ENCODE results near the gene PEX10.

Gene PEX10

DNA sequence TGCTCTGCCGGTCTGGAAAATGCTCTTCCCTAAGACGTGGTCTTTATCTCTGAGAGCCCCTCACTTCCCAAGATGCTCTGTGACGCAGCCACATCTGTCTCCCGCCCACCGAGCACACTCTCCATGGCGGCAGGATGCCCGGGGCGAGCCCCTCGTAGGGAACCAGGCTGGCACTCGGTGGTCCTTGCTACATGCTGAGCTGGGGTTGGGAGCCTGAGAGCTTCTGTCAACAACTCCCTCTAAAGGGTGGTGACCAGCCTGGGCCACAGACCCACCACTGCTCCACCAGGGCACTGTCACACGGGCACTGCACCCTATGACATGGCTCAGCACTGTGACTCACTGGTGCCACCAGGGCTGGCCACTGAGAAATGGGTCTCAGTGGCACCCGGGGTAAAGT, 2.6 kb downstream of the PEX10 start:
- Histone ChIP-seq H3K9ac (ENCODE audit: low read length) (no peak overlapping the region), H3K27ac (ENCODE audit: low read depth, low read length) (no peak overlapping the region), H3K36me3 (ENCODE audit: insufficient read depth, low read length) (peaks cover 28% of the 10 kb centered on the region), H3K9me3 (ENCODE audit: low read length) (no peaks in the 10 kb centered on the region), H3K4me1 (ENCODE audit: insufficient read depth, low read length) (peaks cover 23% of the 10 kb centered on the region), H3K27me3 (ENCODE audit: control insufficient read depth in 1 of 2, insufficient read depth in 2 of 2, low read length in 2 of 2) (no peaks in the 10 kb centered on the region), H3K4me3 (ENCODE audit: low read depth in 1 of 2, low read length in 2 of 2) (no peak overlapping the region)

DNA sequence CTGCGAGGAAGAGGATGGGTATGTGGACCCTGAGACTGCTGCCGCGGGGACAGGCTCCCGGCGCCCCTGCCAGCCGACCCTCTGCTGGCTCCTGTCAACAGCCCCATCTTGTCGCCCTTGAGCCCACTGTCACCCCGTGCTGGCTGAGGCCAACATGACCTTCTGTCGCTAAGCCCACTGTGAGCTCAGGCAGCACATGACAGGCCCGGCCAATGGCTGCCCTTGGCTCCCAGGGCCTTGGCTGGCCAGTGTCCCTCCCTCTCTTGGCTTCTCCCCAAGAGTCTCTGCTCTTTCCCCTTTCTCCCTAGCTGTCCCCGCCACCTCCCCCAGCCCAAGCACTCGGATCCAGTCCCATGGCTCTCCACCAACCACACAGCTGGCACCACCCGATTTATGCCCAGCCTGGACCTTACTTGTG, 3.5 kb downstream of the PEX10 start:
- Histone ChIP-seq H3K9me3 (ENCODE audit: low read length) (no peaks in the 10 kb centered on the region), H3K27me3 (ENCODE audit: control insufficient read depth in 1 of 2, insufficient read depth in 2 of 2, low read length in 2 of 2) (no peaks in the 10 kb centered on the region), H3K36me3 (ENCODE audit: insufficient read depth, low read length) (peaks cover 36% of the 10 kb centered on the region), H3K4me3 (ENCODE audit: low read depth in 1 of 2, low read length in 2 of 2) (no peak overlapping the region), H3K27ac (ENCODE audit: low read depth, low read length) (no peak overlapping the region), H3K4me1 (ENCODE audit: insufficient read depth, low read length) (peaks cover 14% of the 10 kb centered on the region), H3K9ac (ENCODE audit: low read length) (no peak overlapping the region)

DNA sequence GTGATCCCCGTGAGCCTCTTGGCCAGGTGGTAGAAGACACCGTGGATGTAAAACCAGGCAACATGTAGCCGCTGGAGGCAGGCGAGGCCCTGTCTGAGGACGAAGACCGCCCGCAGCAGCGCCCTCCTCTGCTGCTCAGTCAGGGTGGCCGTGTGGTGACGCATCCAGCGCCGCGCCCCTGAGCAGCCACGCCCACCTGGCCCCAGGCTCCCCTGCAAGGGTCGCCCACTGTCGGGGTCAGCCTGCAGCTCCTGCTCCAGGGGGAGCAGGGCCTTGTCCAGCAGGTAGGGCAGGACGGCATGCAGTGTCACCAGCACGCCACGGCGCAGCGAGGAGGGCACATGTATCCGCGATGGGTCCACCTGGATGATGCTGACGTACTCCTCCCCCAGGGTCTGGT, 3.9 kb downstream of the PEX10 start:
- H3K9ac ChIP-seq (ENCODE audit: low read length): no peak overlapping the region
- no peaks in the 10 kb centered on the region for H3K27me3 ChIP-seq (ENCODE audit: control insufficient read depth in 1 of 2, insufficient read depth in 2 of 2, low read length in 2 of 2)
- no peak overlapping the region for H3K27ac ChIP-seq (ENCODE audit: low read depth, low read length)
- no peak overlapping the region for H3K4me3 ChIP-seq (ENCODE audit: low read depth in 1 of 2, low read length in 2 of 2)
- no peaks in the 10 kb centered on the region for H3K9me3 ChIP-seq (ENCODE audit: low read length)
- peaks cover 10% of the 10 kb centered on the region for H3K4me1 ChIP-seq (ENCODE audit: insufficient read depth, low read length)
- H3K36me3 ChIP-seq (ENCODE audit: insufficient read depth, low read length): peaks cover 40% of the 10 kb centered on the region

DNA sequence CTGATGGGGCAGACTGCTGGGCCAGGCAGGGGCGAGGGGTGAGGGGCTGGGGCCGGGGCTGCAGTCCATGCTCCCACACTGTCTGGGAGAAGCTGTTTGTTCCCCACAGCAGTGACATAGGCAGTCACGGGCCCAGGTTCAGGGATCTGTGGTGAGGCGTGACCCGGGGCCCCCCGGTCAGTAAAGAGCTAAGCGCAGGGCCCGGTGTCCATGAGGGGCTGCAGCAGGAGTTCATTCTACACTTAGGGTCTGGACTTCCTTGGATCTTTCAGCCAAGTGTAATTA, 4.4 kb downstream of the PEX10 start:
- Histone ChIP-seq H3K36me3 (ENCODE audit: insufficient read depth, low read length) (peaks cover 46% of the 10 kb centered on the region), H3K27me3 (ENCODE audit: control insufficient read depth in 1 of 2, insufficient read depth in 2 of 2, low read length in 2 of 2) (no peaks in the 10 kb centered on the region), H3K4me1 (ENCODE audit: insufficient read depth, low read length) (peaks cover 6% of the 10 kb centered on the region), H3K9ac (ENCODE audit: low read length) (no peak overlapping the region), H3K27ac (ENCODE audit: low read depth, low read length) (no peak overlapping the region), H3K4me3 (ENCODE audit: low read depth in 1 of 2, low read length in 2 of 2) (no peak overlapping the region), H3K9me3 (ENCODE audit: low read length) (no peaks in the 10 kb centered on the region)

DNA sequence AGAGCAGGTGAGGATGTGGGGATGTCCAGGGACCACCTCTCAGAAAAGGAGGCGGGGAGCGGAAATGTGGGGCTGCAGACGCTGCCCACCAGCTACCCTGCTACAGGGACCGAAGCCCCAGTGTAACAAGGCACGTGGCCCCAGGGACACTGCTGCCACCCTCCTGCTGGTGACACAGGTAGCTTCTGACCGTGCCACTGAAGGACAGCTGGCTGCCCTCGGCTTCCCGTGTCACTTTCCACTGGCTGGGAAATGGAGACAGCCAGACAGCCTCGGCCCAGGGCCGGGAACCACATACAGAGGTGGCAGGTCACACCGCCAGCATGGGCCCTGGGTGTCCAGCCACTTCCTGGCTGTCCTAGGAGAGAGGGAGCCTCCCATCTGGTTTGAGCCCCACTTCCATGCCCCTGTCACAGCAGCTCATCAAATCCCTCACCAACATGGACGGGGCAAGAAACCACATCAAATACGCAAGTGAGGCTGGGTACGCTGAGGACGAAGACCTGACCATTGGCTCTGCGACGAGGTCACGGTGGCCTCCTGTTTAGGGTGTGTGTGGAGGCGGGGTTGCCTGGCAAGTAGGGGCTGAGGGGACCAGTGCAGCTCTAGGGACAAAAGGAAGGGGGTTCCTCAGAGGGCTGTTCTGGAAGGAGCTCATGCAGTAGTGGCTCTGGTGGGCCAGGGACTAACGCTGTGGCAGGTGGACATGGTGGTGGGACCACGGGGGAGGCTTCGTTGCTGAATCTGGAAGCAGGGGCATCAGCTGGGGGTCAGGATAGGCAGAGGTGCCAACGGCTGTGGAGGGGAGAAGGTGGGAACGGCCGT, 5.0 kb downstream of the PEX10 start:
- Histone ChIP-seq H3K4me1 (ENCODE audit: insufficient read depth, low read length) (peaks cover 6% of the 10 kb centered on the region), H3K36me3 (ENCODE audit: insufficient read depth, low read length) (peaks cover 51% of the 10 kb centered on the region), H3K9ac (ENCODE audit: low read length) (no peak overlapping the region), H3K4me3 (ENCODE audit: low read depth in 1 of 2, low read length in 2 of 2) (no peak overlapping the region), H3K27me3 (ENCODE audit: control insufficient read depth in 1 of 2, insufficient read depth in 2 of 2, low read length in 2 of 2) (no peaks in the 10 kb centered on the region), H3K27ac (ENCODE audit: low read depth, low read length) (no peak overlapping the region), H3K9me3 (ENCODE audit: low read length) (no peaks in the 10 kb centered on the region)

DNA sequence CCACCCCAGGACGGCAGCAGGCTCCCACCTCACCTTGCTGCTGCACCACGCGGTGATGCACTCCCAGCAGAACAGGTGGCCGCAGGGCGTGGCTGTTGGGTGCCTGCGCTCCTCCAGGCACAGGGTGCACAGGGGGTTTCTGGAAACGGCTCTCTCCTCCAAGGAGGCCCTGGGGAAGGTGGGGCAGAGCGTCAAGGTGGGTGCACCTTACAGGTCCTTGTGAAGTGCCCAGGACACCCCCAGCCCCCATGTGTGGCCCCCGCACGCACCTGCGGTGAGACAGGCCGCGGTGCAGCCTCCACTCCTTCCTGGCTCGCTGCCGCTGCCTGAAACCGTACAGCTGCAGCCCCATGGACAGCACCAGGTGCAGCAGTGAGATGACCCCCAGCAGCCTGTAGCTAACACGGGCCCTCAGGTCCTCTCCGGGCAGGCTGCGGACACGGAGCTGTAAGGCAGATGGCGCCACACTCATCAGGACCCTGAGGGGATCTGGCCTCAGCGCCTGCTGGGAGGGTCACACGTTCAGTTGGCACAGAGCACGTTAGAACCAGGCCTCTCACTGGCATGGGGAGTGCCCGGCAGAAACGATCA, 5.8 kb downstream of the PEX10 start:
- Histone ChIP-seq H3K9me3 (ENCODE audit: low read length) (no peaks in the 10 kb centered on the region), H3K27me3 (ENCODE audit: control insufficient read depth in 1 of 2, insufficient read depth in 2 of 2, low read length in 2 of 2) (no peaks in the 10 kb centered on the region), H3K9ac (ENCODE audit: low read length) (no peak overlapping the region), H3K36me3 (ENCODE audit: insufficient read depth, low read length) (peaks cover 60% of the 10 kb centered on the region), H3K4me1 (ENCODE audit: insufficient read depth, low read length) (peaks cover 2% of the 10 kb centered on the region), H3K27ac (ENCODE audit: low read depth, low read length) (no peak overlapping the region), H3K4me3 (ENCODE audit: low read depth in 1 of 2, low read length in 2 of 2) (no peak overlapping the region)

DNA sequence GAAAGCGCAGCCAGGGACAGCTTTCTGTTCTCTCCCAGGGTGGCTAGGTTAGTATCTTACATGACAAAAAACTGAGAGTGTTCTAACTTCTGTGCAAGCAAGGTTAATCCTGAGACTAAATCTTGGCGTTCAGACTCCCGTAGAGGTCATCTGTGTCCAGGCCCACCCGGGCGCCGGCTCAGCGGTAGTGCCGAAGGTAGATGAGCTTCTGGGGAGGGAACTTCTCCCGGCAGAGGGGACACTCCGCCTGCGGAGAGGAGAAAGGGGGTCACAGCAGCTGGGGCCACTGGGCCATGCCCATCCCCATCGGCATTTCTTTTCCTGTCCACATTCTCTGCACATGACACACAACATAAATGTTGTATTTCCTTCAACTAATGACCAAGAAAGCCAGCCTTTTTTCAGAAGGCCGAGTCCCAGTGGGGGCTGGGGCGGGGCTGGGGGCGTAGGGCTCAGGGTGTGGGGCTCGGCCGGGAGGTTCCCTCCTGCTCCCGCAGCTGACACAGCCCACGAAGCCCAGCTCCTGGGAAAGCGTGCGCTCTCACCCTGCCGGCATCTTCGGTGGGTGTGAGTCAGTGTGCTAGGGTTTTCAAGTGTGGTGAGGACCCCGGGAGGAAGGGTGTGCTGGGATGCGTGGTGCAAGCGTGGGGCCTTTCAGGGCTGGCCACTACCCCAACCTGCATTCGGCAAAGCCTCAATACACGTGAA, 6.6 kb downstream of the PEX10 start:
- H3K4me1 ChIP-seq (ENCODE audit: insufficient read depth, low read length): no peaks in the 10 kb centered on the region
- no peak overlapping the region for H3K27ac ChIP-seq (ENCODE audit: low read depth, low read length)
- H3K36me3 ChIP-seq (ENCODE audit: insufficient read depth, low read length): peaks cover 63% of the 10 kb centered on the region
- H3K9me3 ChIP-seq (ENCODE audit: low read length): no peaks in the 10 kb centered on the region
- no peaks in the 10 kb centered on the region for H3K27me3 ChIP-seq (ENCODE audit: control insufficient read depth in 1 of 2, insufficient read depth in 2 of 2, low read length in 2 of 2)
- H3K4me3 ChIP-seq (ENCODE audit: low read depth in 1 of 2, low read length in 2 of 2): no peak overlapping the region
- H3K9ac ChIP-seq (ENCODE audit: low read length): no peak overlapping the region

DNA sequence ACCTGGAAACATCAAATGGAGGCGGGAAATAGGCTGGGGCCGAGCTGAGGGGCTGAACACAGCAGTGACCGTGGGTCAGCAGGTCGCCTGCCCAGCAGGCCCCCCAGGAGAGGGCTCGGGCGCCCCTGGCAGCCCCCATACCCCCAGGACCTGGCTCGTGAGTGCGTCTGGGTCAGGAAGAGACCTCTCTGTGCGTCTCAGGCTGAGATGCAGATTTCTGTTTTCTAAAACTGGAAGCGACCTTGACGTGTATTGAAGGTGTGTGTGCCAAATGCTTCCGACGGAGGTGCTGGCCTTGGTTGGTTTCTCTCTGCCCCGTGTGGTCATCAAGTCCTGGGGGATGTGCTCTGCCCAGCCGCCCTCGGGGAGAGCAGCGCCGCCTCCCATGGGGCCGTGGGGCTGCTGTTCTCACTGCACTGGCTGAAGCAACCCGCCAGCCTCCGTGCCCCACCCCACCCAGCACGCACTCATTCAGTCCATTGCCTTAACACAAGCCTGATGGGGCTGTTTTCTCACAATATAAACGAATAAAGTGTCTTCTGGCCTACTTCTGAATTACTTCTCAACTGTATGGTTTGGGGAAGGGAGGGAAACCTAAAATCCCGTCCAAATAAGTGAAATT, 7.4 kb downstream of the PEX10 start:
- no peaks in the 10 kb centered on the region for H3K4me1 ChIP-seq (ENCODE audit: insufficient read depth, low read length)
- H3K36me3 ChIP-seq (ENCODE audit: insufficient read depth, low read length): peaks cover 71% of the 10 kb centered on the region
- H3K27ac ChIP-seq (ENCODE audit: low read depth, low read length): no peak overlapping the region

DNA sequence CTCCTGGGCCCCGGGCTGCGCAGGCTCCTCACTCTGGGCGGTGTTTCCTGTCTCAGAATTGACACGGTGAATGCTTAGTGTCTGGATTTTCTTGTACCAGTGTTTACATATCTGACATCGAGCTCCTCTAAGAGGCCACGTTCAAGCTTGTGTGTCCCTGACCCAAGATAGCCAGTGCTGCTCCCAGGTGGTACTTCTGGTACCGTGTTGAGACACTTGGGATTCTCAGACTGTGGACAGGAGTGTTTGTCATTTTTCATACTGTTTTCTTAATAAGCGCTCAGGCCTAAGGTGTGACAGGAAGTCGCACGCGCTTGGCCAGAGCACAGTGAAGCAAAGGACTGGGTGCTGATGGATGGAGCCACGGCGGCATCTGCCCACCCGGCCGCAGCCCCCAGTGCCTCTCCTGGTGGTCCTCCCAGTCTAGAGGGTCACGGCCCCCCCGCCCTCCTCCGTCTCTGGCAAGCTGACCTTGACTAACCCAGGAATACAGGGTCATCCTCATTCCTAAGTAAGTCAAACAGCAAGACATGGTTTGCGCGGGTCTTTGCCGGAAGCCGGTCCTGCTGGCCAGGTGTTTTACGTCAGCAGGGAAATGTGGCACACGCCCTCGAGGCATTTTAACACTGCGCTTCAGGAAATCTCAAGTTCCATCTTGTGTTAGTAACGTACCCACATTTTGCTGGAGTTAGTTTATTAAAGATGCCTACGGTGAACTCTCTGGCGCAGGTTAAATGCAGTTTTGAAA, 8.0 kb downstream of the PEX10 start:
- H3K36me3 ChIP-seq (ENCODE audit: insufficient read depth, low read length): peaks cover 78% of the 10 kb centered on the region
- no peaks in the 10 kb centered on the region for H3K9me3 ChIP-seq (ENCODE audit: low read length)
- H3K9ac ChIP-seq (ENCODE audit: low read length): no peak overlapping the region
- H3K27ac ChIP-seq (ENCODE audit: low read depth, low read length): no peak overlapping the region
- no peaks in the 10 kb centered on the region for H3K4me1 ChIP-seq (ENCODE audit: insufficient read depth, low read length)
- H3K27me3 ChIP-seq (ENCODE audit: control insufficient read depth in 1 of 2, insufficient read depth in 2 of 2, low read length in 2 of 2): no peaks in the 10 kb centered on the region
- no peak overlapping the region for H3K4me3 ChIP-seq (ENCODE audit: low read depth in 1 of 2, low read length in 2 of 2)

More for the DNA sequence above, 7.4 kb downstream of the PEX10 start:
- Histone ChIP-seq H3K9ac (ENCODE audit: low read length) (no peak overlapping the region), H3K4me3 (ENCODE audit: low read depth in 1 of 2, low read length in 2 of 2) (no peak overlapping the region), H3K27me3 (ENCODE audit: control insufficient read depth in 1 of 2, insufficient read depth in 2 of 2, low read length in 2 of 2) (no peaks in the 10 kb centered on the region), H3K9me3 (ENCODE audit: low read length) (no peaks in the 10 kb centered on the region)

DNA sequence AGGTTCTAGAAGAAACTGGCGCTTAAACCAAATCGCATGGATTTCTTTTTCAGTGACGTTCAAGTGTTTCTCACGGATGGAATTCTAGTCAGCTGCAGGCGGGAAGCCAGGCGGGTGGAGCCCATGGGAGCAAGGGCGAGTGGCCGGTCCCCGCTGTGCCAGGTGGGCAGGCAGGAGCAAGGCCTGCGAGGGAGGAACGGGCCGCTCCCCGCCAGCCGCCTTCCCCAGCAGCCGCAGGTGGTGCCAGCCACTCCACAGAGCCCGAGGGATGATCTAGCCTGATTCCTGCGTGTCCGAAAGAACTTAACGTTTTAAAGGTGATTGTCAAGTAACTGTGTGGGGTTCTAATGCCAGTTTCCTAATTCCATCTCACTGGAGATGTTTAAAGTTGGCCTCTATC, 9.1 kb downstream of the PEX10 start:
- H3K4me1 ChIP-seq (ENCODE audit: insufficient read depth, low read length): no peaks in the 10 kb centered on the region
- no peak overlapping the region for H3K9ac ChIP-seq (ENCODE audit: low read length)
- peaks cover 87% of the 10 kb centered on the region for H3K36me3 ChIP-seq (ENCODE audit: insufficient read depth, low read length)
- H3K9me3 ChIP-seq (ENCODE audit: low read length): no peaks in the 10 kb centered on the region
- H3K27me3 ChIP-seq (ENCODE audit: control insufficient read depth in 1 of 2, insufficient read depth in 2 of 2, low read length in 2 of 2): no peaks in the 10 kb centered on the region
- no peak overlapping the region for H3K4me3 ChIP-seq (ENCODE audit: low read depth in 1 of 2, low read length in 2 of 2)
- no peak overlapping the region for H3K27ac ChIP-seq (ENCODE audit: low read depth, low read length)

DNA sequence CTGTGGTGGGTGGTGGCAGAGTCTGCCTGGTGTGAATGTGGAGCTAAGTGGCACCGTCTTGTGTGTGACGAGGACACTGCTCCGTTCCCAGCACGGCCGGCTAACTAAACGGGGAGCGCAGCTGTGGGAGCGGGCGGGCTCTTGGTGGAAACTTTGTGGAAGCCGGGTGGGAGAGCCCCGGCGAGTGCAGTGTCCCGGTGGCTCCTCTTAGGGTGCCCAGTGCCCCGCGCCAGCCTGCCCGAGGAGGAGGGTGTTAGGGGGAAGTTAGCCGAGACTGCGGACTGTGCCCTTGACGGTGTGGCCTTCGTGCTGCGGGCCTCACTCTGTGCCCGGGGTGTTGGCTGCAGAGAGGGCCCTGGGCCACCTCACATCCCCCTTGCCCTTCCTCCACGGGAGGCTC, 9.9 kb downstream of the PEX10 start:
- no peak overlapping the region for H3K4me3 ChIP-seq (ENCODE audit: low read depth in 1 of 2, low read length in 2 of 2)
- no peaks in the 10 kb centered on the region for H3K4me1 ChIP-seq (ENCODE audit: insufficient read depth, low read length)
- H3K9me3 ChIP-seq (ENCODE audit: low read length): no peaks in the 10 kb centered on the region
- no peak overlapping the region for H3K9ac ChIP-seq (ENCODE audit: low read length)
- H3K27me3 ChIP-seq (ENCODE audit: control insufficient read depth in 1 of 2, insufficient read depth in 2 of 2, low read length in 2 of 2): no peaks in the 10 kb centered on the region
- peaks cover 91% of the 10 kb centered on the region for H3K36me3 ChIP-seq (ENCODE audit: insufficient read depth, low read length)
- H3K27ac ChIP-seq (ENCODE audit: low read depth, low read length): no peak overlapping the region

Data from muscle layer of colon (tissue), 2 donors.